ENCODE results near the gene PCSK5.

GRCh38 chr9:75937521-75938258 is 47.2 kb downstream of the PCSK5 start:
- TF ChIP-seq ZNF274 (IDR thresholded peaks at IDR 0.05; ENCODE audit: low read depth, low read length) (no peak), SUZ12 (IDR thresholded peaks at IDR 0.05; ENCODE audit: extremely low read depth, insufficient read depth, insufficient read length) (no peak)
